Lower lobe of right lung (tissue), 2 donors: Measurements from ENCODE around the gene SUPT7L. TPM values are rescaled to one million over a fixed set of nuclear protein-coding genes. Genes with fewer than 3 reads are reported as not detected.

ENCODE experiments used
- ATAC-seq, 2 donors: fragments of 200-7000 bp; cut with Tn5 transposase; one replicate each; pipeline ENCODE4 v1.9.1; 2020 to 2022; ENCODE audit warnings: mild to moderate bottlenecking in 2 of 2, moderate library complexity in 2 of 2
- DNase-seq: peaks from one replicate; pipeline ENCODE4 v3.0.0-alpha.2; 2020
- H3K27ac ChIP-seq: fragments of 200-600 bp; one replicate; pipeline ENCODE4 v1.8.0; 2022
- H3K27me3 ChIP-seq: fragments of 200-600 bp; one replicate; pipeline ENCODE4 v1.8.0; 2022; ENCODE audit warnings: low read depth
- H3K36me3 ChIP-seq: fragments of 200-600 bp; one replicate; pipeline ENCODE4 v1.8.0; 2022; ENCODE audit warnings: mild to moderate bottlenecking
- H3K4me1 ChIP-seq: fragments of 200-600 bp; one replicate; pipeline ENCODE4 v1.8.0; 2022
- H3K4me3 ChIP-seq: fragments of 200-600 bp; one replicate; pipeline ENCODE4 v1.8.0; 2022; ENCODE audit warnings: mild to moderate bottlenecking
- H3K9me3 ChIP-seq: fragments of 200-600 bp; one replicate; pipeline ENCODE4 v1.8.0; 2022
- intact Hi-C: fragments of 100-400 bp; cut with DNase I; formaldehyde crosslinking; loops from one replicate; pipeline ENCODE4 v1.11.0; 2022
- total RNA-seq: library from RNA; stranded (reverse); fragmentation: NEBNext Ultra II Directional; extraction: Animal tissue kit (Norgen Biotek cat#: 25700); gene quantifications from one replicate; pipeline ENCODE4 v1.2.1, GENCODE V29; 2021
- TF ChIP-seq, protein P1 (sequence below): fragments of 200-600 bp; IDR thresholded peaks from one replicate; pipeline ENCODE4 v1.8.0; 2022; ENCODE audit warnings: antibody characterized with exemption, mild to moderate bottlenecking
- donor health status: DM: no; HTN: yes; CAD: no; lungs with severe emphysema.

SUPT7L gene
- total RNA-seq, 1 donor from 2014 or later: 29.6 TPM

DNA sequence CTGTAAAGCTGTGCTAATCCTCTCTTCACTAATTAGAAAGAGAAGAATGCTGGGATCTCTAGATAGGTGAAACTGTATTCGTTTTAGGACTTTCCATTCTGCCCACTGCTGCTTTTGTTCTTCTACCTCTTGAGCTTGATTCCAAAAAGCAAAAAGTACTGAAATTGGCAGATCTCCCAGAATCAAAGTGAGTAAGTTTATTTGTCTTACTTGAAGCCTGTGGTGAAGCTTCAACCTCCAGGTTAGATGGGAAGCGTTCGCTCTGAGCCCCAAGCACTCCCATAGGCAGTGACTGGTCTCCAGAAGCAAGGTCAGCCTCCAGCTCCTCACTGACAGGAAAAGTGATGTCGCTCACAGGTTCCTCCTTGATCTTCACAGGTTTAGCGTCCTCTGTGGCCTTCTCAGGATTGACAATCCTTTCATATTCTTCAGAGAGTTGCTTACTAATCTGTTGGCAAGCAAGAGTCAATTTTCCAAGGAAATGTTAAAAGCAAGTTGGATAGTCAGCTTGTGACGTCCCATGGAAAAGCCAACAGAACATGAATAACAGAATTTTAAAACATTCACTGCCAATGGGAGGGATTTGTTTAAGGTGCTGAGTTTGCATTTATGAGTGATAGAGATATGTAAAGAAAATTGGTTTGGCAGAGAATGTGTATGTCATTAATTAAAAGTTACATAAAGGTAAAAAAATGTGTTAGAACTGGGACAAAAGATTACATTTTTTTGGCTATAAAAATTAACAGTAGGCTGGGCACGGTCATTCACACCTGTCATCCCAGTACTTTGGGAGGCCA lies 8.1 kb downstream of the SUPT7L start:
- Histone ChIP-seq H3K4me3 (no peak overlapping the region), H3K36me3 (peaks cover 100% of the 10 kb centered on the region), H3K4me1 (no peaks in the 10 kb centered on the region), H3K27me3 (no peaks in the 10 kb centered on the region), H3K9me3 (no peaks in the 10 kb centered on the region), H3K27ac (no peak overlapping the region)
- TF ChIP-seq, protein P1, sequence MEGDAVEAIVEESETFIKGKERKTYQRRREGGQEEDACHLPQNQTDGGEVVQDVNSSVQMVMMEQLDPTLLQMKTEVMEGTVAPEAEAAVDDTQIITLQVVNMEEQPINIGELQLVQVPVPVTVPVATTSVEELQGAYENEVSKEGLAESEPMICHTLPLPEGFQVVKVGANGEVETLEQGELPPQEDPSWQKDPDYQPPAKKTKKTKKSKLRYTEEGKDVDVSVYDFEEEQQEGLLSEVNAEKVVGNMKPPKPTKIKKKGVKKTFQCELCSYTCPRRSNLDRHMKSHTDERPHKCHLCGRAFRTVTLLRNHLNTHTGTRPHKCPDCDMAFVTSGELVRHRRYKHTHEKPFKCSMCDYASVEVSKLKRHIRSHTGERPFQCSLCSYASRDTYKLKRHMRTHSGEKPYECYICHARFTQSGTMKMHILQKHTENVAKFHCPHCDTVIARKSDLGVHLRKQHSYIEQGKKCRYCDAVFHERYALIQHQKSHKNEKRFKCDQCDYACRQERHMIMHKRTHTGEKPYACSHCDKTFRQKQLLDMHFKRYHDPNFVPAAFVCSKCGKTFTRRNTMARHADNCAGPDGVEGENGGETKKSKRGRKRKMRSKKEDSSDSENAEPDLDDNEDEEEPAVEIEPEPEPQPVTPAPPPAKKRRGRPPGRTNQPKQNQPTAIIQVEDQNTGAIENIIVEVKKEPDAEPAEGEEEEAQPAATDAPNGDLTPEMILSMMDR: no peak
- DNase-seq: no peak
- no peak for ATAC-seq
- intact Hi-C loops: no loop called here

DNA sequence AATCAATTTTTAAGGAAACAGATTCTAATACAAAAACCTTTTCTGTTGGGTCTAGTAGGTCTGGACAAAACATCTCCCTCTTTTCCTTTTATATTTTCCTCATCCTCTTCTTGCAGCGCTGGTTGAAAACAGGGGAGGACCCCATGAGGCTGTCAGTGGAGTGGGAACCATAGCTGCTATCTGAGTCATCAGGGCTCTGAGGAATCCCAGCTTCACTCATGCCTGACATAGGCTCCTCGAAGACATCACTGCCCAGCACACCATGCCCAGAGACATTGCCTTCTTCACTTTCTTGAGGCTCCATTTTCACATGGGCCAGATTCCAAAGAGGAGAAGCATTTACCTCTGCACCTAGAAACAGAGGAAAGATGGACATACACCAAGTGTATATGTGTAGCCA lies 10.0 kb downstream of the SUPT7L start:
- no peak overlapping the region for H3K27ac ChIP-seq
- TF ChIP-seq, protein P1: no peak
- H3K4me1 ChIP-seq: no peaks in the 10 kb centered on the region
- peaks cover 100% of the 10 kb centered on the region for H3K36me3 ChIP-seq
- H3K9me3 ChIP-seq: no peaks in the 10 kb centered on the region
- no peak for DNase-seq
- no peaks in the 10 kb centered on the region for H3K27me3 ChIP-seq
- no peak for ATAC-seq
- H3K4me3 ChIP-seq: no peak overlapping the region
- intact Hi-C loops: no loop called here

DNA sequence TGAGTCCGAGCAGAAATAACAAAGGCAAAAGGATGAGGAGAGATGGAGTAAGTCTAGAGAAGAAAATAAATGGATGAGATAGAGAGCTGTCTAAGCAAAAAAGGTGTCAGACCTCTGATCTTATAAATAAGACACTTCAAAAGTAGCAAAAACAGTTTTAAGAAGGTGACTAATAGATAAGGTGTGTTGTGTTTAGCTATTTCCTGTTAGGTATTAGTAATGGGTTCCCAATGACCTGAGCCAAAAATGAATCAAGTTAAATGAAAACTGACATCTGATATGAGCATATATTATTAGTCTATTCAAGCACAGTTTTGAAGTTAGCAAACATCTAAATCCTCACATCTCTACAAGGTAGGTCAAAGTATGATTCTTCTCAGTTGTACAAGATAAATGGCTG lies 10.6 kb downstream of the SUPT7L start:
- no peak for DNase-seq
- TF ChIP-seq, protein P1: no peak
- H3K27me3 ChIP-seq: no peaks in the 10 kb centered on the region
- H3K9me3 ChIP-seq: no peaks in the 10 kb centered on the region
- H3K4me1 ChIP-seq: no peaks in the 10 kb centered on the region
- intact Hi-C loops: no loop called here
- peaks cover 100% of the 10 kb centered on the region for H3K36me3 ChIP-seq
- no peak for ATAC-seq
- H3K4me3 ChIP-seq: no peak overlapping the region
- no peak overlapping the region for H3K27ac ChIP-seq

DNA sequence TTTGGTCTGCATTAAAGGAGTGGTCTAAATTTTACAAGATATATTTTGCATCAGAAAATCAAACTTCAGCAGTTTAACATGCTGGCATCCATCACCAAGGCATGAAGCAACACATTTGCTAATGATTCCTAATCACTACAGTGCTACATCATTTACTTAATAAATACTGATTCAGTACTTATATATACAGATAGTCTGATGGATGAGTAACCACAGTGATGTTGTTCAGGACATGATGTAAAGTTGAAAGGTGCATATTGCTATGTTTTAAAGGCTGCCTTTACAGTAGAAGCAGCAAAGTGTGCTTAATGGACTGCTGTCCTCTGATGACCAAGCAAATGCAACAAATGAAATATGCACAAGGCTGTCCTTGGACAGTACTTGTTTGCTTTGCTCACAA lies 11.1 kb downstream of the SUPT7L start:
- Histone ChIP-seq H3K27ac (no peak overlapping the region), H3K36me3 (peaks cover 100% of the 10 kb centered on the region), H3K27me3 (no peaks in the 10 kb centered on the region), H3K4me3 (no peak overlapping the region), H3K9me3 (no peaks in the 10 kb centered on the region), H3K4me1 (no peaks in the 10 kb centered on the region)
- intact Hi-C loops: no loop called here
- ATAC-seq (no peak), DNase-seq (no peak)
- TF ChIP-seq, protein P1: no peak

DNA sequence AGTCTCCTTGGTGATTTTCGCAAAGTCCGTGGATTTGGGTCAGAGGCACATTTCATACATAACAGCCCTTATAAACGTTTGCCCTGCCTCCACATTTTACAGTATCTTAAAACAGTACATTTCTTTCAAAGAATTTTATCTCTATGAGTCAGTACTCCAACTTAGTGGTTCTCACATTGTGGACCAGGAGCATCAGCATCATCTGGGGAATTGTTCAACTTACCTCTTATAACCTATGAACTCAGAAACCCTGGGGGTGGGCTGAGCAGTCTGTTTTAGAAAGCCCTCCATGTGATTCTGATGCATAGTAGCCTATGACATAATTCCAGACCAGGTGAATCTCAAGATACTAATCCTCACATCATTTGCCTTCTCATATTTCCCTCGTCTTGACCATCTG lies 12.4 kb downstream of the SUPT7L start:
- H3K27me3 ChIP-seq: no peaks in the 10 kb centered on the region
- ATAC-seq (no peak), DNase-seq (no peak)
- H3K27ac ChIP-seq: no peak overlapping the region
- peaks cover 98% of the 10 kb centered on the region for H3K36me3 ChIP-seq
- no peaks in the 10 kb centered on the region for H3K4me1 ChIP-seq
- H3K9me3 ChIP-seq: no peaks in the 10 kb centered on the region
- no peak overlapping the region for H3K4me3 ChIP-seq
- intact Hi-C loops: no loop called here
- TF ChIP-seq, protein P1: no peak
